ENCODE results near the gene TTC39C.

GRCh38 chr18:24103320-24104021 lies 88.9 kb downstream of the TTC39C start:
- TF ChIP-seq POLR2A (IDR thresholded peaks at IDR 0.05) = no peak
- TF ChIP-seq, protein P1, sequence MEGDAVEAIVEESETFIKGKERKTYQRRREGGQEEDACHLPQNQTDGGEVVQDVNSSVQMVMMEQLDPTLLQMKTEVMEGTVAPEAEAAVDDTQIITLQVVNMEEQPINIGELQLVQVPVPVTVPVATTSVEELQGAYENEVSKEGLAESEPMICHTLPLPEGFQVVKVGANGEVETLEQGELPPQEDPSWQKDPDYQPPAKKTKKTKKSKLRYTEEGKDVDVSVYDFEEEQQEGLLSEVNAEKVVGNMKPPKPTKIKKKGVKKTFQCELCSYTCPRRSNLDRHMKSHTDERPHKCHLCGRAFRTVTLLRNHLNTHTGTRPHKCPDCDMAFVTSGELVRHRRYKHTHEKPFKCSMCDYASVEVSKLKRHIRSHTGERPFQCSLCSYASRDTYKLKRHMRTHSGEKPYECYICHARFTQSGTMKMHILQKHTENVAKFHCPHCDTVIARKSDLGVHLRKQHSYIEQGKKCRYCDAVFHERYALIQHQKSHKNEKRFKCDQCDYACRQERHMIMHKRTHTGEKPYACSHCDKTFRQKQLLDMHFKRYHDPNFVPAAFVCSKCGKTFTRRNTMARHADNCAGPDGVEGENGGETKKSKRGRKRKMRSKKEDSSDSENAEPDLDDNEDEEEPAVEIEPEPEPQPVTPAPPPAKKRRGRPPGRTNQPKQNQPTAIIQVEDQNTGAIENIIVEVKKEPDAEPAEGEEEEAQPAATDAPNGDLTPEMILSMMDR (IDR thresholded peaks at IDR 0.05 in 8 of 11, conservative IDR thresholded peaks at IDR 0.05 in 3 of 11) = no peak
